GM18861 (cell line): ENCODE measurements around the gene EMD.
"Not testable (repeated sequence)": the region's sequence is repeated elsewhere in the genome, so short reads cannot be mapped to it uniquely, and the experiment has no call there.

Experiments
- ATAC-seq: cut with Tn5 transposase; IDR thresholded peaks from one replicate; pipeline ENCODE4 v1.9.1; 2021; ENCODE audit not compliant: unreplicated experiment

The EMD gene

GRCh38 chrX:154389812-154390747 lies 11.0 kb downstream of the EMD start:
- ATAC-seq, result peak; percentile 56

GRCh38 chrX:154396363-154396762 lies 17.3 kb downstream of the EMD start:
- ATAC-seq, result not testable (repeated sequence)

GRCh38 chrX:154396973-154397887 lies 18.1 kb downstream of the EMD start:
- ATAC-seq, result peak; percentile 27

GRCh38 chrX:154397888-154398667 lies 19.0 kb downstream of the EMD start, which contains the start of gene RPL10:
Gene RPL10, plus strand, starts transcription at chrX:154398377. Its CDS starts 143 bp downstream, at chrX:154398520.
- ATAC-seq, result peak; percentile 73

- ATAC-seq, result no peak
Observed at GRCh38 chrX:154398668-154399526, 19.8 kb downstream of the EMD start.

- ATAC-seq, result no peak
Observed at GRCh38 chrX:154399527-154400368, 20.7 kb downstream of the EMD start.

- ATAC-seq, result not testable (repeated sequence)
Observed at GRCh38 chrX:154400369-154400817, 21.3 kb downstream of the EMD start.

GRCh38 chrX:154401045-154401799 lies 22.1 kb downstream of the EMD start:
- ATAC-seq, result no peak

- no peak for ATAC-seq
Observed at GRCh38 chrX:154401918-154402621, 23.0 kb downstream of the EMD start.

GRCh38 chrX:154402622-154403127 lies 23.6 kb downstream of the EMD start:
- ATAC-seq, result no peak

- ATAC-seq, result no peak
Observed at GRCh38 chrX:154403192-154403591, 24.1 kb downstream of the EMD start.

- ATAC-seq, result no peak
Observed at GRCh38 chrX:154403858-154404257, 24.8 kb downstream of the EMD start.

- ATAC-seq, result no peak
Observed at GRCh38 chrX:154404625-154405192, 25.6 kb downstream of the EMD start.

GRCh38 chrX:154408659-154409221 lies 29.6 kb downstream of the EMD start:
- ATAC-seq, result no peak

- ATAC-seq, result peak; percentile 29
Observed at GRCh38 chrX:154409222-154409871, 30.3 kb downstream of the EMD start, which contains the start of gene DNASE1L1. Gene DNASE1L1, minus strand, starts transcription at chrX:154409254. Its CDS starts 3,686 bp downstream, at chrX:154405568.

GRCh38 chrX:154411981-154412340 lies 32.9 kb downstream of the EMD start:
- ATAC-seq, result no peak
